Liver (tissue), 2 donors: ENCODE results near the gene BAIAP2L1.

ENCODE experiments used
- FOXA1 ChIP-seq: IDR thresholded peaks from 2 replicates; pipeline ENCODE4 v1.6.1; 2016; ENCODE audit warnings: antibody characterized with exemption
- RAD21 ChIP-seq, 2 donors: IDR thresholded peaks; 2 replicates each; pipeline ENCODE4 v1.6.1; 2016; ENCODE audit warnings: antibody characterized with exemption in 2 of 2, mild to moderate bottlenecking in 2 of 2
- donor health status: healthy.

GRCh38 chr7:98330926-98331529 is 69.9 kb downstream of the BAIAP2L1 start:
- TF ChIP-seq RAD21 (IDR thresholded peaks at IDR 0.05) (no peak), FOXA1 (no peak)
